Astrocyte of the cerebellum (primary cell): ENCODE data around the gene TWNK.

Experiments
- DNase-seq: peaks from one replicate; pipeline ENCODE4 v3.0.0-alpha.2; 2011; ENCODE audit warnings: low read depth
- H3K4me3 ChIP-seq: 2 replicates; pipeline ENCODE4 v1.5.1; 2011; ENCODE audit warnings: mild to moderate bottlenecking, low read depth, low read length, moderate library complexity
- in situ Hi-C: cut with HindIII; loops from 2 replicates; pipeline ENCODE4 v1.10.0; 2017; ENCODE audit warnings: low sequenced_read_pairs
- TF ChIP-seq, protein P1 (sequence below): IDR thresholded peaks from 2 replicates; pipeline ENCODE4 v1.5.1; 2012; ENCODE audit warnings: low read length, low read depth, moderate library complexity, mild to moderate bottlenecking; ENCODE audit errors: missing control alignments

The TWNK gene

DNA sequence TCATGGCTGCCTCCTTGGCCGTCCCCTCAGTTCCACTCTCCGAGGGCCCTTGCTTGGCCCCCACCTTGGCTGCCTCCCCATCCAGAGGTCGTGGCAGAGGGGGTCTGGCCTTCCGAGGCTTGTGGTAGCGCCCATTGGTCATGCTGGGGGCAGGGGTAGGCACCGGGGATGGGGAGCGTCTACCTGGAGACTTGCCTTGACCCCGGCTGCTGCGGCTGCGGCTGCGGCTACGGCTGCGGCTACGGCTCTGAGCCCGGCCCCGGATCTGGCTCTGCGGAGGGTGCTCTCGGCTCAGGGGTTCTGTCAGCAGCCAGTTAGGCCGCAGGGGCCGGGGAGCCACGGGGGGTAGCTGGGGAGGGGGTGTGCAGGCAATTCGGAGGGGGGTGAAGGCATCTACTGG is 23.0 kb downstream of the TWNK start:
- no peak overlapping the region for H3K4me3 ChIP-seq
- DNase-seq, result no peak
- in situ Hi-C loops, result no loop called here
- TF ChIP-seq, protein P1, sequence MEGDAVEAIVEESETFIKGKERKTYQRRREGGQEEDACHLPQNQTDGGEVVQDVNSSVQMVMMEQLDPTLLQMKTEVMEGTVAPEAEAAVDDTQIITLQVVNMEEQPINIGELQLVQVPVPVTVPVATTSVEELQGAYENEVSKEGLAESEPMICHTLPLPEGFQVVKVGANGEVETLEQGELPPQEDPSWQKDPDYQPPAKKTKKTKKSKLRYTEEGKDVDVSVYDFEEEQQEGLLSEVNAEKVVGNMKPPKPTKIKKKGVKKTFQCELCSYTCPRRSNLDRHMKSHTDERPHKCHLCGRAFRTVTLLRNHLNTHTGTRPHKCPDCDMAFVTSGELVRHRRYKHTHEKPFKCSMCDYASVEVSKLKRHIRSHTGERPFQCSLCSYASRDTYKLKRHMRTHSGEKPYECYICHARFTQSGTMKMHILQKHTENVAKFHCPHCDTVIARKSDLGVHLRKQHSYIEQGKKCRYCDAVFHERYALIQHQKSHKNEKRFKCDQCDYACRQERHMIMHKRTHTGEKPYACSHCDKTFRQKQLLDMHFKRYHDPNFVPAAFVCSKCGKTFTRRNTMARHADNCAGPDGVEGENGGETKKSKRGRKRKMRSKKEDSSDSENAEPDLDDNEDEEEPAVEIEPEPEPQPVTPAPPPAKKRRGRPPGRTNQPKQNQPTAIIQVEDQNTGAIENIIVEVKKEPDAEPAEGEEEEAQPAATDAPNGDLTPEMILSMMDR, result no peak

DNA sequence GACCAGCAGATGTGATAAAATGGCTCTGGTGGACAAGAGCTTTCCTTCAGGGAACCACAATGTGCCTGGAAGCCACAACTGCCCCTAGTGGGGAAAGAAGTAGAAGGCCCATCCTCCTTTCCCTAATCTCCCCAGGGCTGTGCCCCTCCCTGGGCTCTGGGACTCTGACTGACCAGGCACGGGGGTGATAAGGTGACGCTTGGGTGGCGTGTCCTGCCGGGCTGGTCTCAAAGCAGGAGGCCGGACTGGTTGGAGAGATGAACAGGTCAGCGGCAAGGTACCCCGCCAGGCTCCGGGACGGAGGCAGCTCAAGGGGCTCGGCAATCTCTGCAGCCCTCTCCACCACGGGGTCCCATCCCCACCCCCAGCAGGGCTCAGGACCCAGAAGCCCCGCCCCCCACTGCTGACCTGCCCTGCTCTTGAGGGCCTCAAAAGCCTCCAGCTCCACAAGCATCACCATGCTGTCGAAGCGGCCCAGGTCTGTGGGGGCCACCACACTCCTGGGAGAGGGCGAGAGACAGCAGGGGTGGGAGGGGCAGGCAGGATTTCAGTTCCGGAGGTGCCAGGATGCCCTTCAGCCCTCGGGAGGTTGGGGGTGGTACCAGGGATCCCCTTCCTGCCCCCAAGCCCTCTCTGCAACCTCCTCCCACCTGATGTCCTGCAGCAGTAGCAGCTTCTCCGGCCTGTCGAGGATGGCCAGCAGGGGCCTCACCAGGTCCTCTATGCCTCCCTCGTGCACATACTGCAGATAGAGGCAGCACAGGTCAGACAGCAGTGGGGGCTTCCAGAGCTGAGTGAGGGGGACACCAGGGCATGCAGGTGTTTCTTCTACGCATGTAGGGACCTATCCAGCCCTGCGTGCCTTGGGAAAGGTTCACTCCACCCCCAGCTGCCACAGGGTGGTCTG is 24.4 kb downstream of the TWNK start:
- in situ Hi-C loops, result no loop called here
- no peak for DNase-seq
- TF ChIP-seq, protein P1, result peak; percentile 57
- H3K4me3 ChIP-seq, result no peak overlapping the region

DNA sequence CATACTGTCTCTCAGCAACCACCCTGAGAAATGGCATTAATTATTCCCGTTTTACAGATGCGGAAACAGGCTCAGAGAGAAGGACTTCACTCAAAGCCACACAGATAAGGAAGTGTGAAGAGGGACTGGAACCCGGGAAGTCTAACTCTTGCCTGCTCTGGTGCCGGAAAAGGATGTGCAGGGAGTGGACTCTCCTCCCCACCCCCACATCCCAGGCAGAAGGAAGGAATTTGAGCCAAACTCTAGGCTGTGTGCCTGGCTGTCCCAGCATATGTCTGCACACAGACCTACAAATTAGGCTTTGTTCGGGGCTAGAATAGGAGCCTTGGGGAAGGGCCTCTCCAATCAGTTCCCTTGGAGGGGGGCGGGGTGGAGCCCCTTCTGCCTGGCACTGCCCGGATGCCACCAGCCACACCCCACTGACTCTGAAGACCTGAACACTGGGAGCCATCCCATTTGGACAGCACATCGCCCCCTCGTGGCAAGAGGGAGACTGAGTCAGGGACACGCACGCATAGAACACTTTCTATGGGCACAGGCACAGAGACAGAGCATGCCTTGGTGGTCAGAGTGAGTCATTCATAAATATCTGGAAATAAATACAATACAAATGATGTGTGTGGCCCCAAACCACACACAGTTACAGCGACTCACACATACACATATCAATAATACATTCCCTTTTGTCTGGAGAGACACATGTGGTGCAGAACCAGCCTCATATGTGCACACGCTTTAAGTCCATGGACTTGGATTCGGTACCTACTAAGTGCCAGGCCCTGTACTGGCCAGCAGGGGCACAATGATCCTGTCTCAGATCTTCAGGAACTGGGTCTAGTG is 25.4 kb downstream of the TWNK start:
- TF ChIP-seq, protein P1, result peak; percentile 81
- peak; percentile 84 for DNase-seq
- no peak overlapping the region for H3K4me3 ChIP-seq
- in situ Hi-C loops, result no loop called here

DNA sequence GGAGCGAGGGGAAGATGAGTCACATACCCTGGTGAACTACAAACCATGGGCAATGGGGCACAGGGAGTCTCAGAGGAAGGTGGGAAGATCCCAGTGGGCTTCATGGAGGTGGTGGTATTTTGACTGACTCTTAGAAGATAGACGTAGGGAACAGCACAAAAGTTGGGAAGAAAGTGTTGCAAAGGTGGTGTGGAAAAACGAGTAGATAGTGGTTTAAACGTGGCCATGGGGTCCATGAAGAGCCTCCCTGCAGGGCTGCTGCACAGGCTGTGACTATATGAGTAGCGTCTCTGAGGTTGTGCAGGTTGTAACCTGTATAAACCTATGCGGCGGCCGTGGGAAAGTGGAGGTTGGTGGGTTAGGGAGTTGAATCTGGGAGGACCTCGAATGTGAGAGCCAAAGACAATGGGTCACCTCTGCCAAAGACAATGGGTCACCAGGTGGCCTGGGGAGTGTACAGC is 26.1 kb downstream of the TWNK start:
- no peak for DNase-seq
- in situ Hi-C loops, result no loop called here
- no peak overlapping the region for H3K4me3 ChIP-seq
- TF ChIP-seq, protein P1, result no peak

DNA sequence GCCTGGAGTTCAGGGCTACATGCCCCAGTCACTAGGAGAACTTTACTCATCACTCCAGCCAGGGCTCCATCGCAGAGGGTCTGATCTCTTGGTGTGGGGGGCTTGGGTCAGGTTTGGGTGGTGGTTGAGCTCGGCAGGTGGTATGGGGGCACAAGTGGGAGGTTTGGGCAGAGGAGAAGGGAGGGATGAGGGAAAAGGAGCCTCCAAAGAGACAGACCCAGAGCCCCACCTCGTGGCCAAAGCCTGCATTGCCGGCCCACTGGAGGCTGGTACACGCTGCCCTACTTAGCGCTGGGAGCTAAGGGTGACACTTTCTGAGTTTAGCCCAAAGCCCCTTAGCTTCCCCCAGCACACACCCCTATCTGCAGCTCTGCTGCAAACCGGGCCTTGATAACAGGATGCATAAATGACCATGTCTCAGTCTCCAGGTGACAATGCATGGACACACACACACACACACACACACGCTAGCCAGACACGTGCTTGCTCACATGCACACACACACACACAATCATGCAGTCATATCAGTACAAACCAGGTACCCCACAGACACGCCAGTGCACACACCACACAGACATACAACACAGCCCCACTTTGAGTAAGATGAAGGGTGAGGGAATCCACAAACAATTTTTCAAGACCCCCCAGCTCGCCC is 27.0 kb downstream of the TWNK start:
- TF ChIP-seq, protein P1, result peak; percentile 97
- DNase-seq, result no peak
- H3K4me3 ChIP-seq, result no peak overlapping the region
- in situ Hi-C loops, result no loop called here

DNA sequence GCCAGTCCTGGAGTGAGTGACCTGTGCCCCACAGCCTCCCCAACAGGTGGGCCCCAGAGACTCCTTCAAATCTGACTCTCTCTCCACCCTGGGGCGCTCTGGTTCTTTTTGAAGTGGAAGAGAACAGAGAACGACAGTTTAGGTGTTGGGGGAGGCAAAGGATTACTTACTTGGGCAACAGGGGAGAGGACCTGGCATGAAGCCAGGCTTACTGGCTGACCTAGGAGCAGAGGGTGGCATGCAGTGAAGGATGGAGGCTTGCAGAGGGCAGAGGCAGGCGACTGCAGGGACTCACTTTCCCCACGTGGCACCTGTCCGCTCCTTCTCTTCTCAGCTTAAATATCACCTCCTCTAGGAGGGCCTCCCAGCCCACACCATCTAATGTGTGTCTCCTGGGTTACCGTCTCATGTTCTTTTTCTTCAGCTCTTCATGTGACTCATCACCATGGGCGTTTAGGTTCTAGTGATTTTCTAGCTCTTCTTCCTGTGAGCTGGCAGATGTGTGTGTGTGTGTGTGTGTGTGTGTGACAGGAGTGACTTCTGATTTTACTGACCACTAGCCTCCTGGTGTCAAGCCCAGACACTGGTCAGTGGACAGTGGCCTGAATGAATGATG is 27.7 kb downstream of the TWNK start:
- TF ChIP-seq, protein P1, result no peak
- in situ Hi-C loops, result no loop called here
- no peak for DNase-seq
- H3K4me3 ChIP-seq, result no peak overlapping the region
